Loucy (cell line): ENCODE data around the gene RPGRIP1L.

ENCODE experiments used
- H2AFZ ChIP-seq: fragments of 200-600 bp; sonication (generic); 2 replicates; pipeline ENCODE4 v1.6.0; 2016; ENCODE audit warnings: antibody characterized with exemption, mild to moderate bottlenecking, low read length, moderate library complexity
- H3F3A ChIP-seq: fragments of 200-600 bp; 2 replicates; pipeline ENCODE4 v1.6.0; 2016; ENCODE audit warnings: antibody characterized with exemption, low read depth, mild to moderate bottlenecking
- H3K27me3 ChIP-seq: fragments of 200-600 bp; sonication (generic); 2 replicates; pipeline ENCODE4 v1.6.1; 2014; ENCODE audit warnings: low read length, mild to moderate bottlenecking; ENCODE audit not compliant: insufficient read depth, poor library complexity, severe bottlenecking
- H3K36me3 ChIP-seq: fragments of 200-600 bp; sonication (generic); 2 replicates; pipeline ENCODE4 v1.6.1; 2016; ENCODE audit warnings: low read length; ENCODE audit not compliant: insufficient read depth
- H3K4me1 ChIP-seq: fragments of 200-600 bp; sonication (generic); 2 replicates; pipeline ENCODE4 v1.5.1; 2014; ENCODE audit warnings: low read length, mild to moderate bottlenecking; ENCODE audit not compliant: insufficient read depth, poor library complexity, severe bottlenecking
- H3K4me2 ChIP-seq: fragments of 200-600 bp; sonication (generic); 2 replicates; pipeline ENCODE4 v1.6.0; 2014; ENCODE audit warnings: antibody characterized with exemption, low read length, low read depth, mild to moderate bottlenecking; ENCODE audit not compliant: poor library complexity, severe bottlenecking
- H3K4me3 ChIP-seq: fragments of 200-600 bp; sonication (generic); 2 replicates; pipeline ENCODE4 v1.5.1; 2014; ENCODE audit warnings: low read length, mild to moderate bottlenecking, mixed read lengths; ENCODE audit not compliant: poor library complexity, severe bottlenecking
- H3K79me2 ChIP-seq: fragments of 200-600 bp; sonication (generic); 2 replicates; pipeline ENCODE4 v1.6.1; 2014; ENCODE audit warnings: low read length; ENCODE audit not compliant: insufficient read depth
- H3K9ac ChIP-seq: fragments of 200-600 bp; sonication (generic); 2 replicates; pipeline ENCODE4 v1.6.0; 2014; ENCODE audit warnings: mild to moderate bottlenecking, low read depth, low read length, moderate library complexity; ENCODE audit not compliant: poor library complexity, severe bottlenecking
- H3K9me2 ChIP-seq: fragments of 200-600 bp; sonication (generic); replicated peaks from 2 replicates; pipeline ENCODE4 v1.6.1; 2016; ENCODE audit warnings: low read depth, low read length, mixed read lengths
- H3K9me3 ChIP-seq: fragments of 200-600 bp; sonication (generic); 2 replicates; pipeline ENCODE4 v1.6.1; 2014; ENCODE audit warnings: mild to moderate bottlenecking, antibody characterized with exemption, low read length, low read depth; ENCODE audit not compliant: insufficient read depth
- H4K20me1 ChIP-seq: fragments of 200-600 bp; sonication (generic); 2 replicates; pipeline ENCODE4 v1.6.0; 2014; ENCODE audit warnings: antibody characterized with exemption, low read length, mild to moderate bottlenecking; ENCODE audit not compliant: insufficient read depth, poor library complexity, severe bottlenecking
- EZH2phosphoT487 ChIP-seq: fragments of 200-600 bp; IDR thresholded peaks from 2 replicates; pipeline ENCODE4 v1.6.1; 2018; ENCODE audit warnings: antibody characterized with exemption, mild to moderate bottlenecking, moderate library complexity, borderline replicate concordance
- TF ChIP-seq, protein P1 (sequence below): fragments of 200-600 bp; sonication (generic); conservative IDR thresholded peaks from 2 replicates; pipeline ENCODE4 v1.5.1; 2014; ENCODE audit warnings: mild to moderate bottlenecking, antibody characterized with exemption, low read length

Gene RPGRIP1L

DNA sequence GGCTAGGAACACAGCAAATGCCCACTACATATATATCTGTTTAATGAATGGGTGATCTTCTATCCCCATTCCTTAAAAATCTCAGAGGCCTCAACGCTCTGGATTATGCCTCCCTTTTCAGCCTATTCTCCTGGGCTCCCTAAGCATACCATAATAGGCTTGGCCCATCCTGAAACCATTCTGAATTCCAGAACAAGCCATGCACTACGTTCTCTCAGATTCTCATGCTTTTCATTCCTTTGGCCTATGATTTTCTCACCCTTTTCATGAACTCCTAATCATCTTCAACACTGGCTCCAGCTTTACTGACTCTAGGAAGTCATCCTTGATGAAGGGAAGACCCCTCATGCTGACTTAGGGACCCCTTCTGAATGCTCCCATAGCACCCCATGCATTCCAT is 71.1 kb downstream of the RPGRIP1L start:
- no peak overlapping the region for H3K9ac ChIP-seq
- TF ChIP-seq EZH2phosphoT487 = no peak
- TF ChIP-seq, protein P1, sequence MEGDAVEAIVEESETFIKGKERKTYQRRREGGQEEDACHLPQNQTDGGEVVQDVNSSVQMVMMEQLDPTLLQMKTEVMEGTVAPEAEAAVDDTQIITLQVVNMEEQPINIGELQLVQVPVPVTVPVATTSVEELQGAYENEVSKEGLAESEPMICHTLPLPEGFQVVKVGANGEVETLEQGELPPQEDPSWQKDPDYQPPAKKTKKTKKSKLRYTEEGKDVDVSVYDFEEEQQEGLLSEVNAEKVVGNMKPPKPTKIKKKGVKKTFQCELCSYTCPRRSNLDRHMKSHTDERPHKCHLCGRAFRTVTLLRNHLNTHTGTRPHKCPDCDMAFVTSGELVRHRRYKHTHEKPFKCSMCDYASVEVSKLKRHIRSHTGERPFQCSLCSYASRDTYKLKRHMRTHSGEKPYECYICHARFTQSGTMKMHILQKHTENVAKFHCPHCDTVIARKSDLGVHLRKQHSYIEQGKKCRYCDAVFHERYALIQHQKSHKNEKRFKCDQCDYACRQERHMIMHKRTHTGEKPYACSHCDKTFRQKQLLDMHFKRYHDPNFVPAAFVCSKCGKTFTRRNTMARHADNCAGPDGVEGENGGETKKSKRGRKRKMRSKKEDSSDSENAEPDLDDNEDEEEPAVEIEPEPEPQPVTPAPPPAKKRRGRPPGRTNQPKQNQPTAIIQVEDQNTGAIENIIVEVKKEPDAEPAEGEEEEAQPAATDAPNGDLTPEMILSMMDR = no peak
- no peak overlapping the region for H3K4me2 ChIP-seq

DNA sequence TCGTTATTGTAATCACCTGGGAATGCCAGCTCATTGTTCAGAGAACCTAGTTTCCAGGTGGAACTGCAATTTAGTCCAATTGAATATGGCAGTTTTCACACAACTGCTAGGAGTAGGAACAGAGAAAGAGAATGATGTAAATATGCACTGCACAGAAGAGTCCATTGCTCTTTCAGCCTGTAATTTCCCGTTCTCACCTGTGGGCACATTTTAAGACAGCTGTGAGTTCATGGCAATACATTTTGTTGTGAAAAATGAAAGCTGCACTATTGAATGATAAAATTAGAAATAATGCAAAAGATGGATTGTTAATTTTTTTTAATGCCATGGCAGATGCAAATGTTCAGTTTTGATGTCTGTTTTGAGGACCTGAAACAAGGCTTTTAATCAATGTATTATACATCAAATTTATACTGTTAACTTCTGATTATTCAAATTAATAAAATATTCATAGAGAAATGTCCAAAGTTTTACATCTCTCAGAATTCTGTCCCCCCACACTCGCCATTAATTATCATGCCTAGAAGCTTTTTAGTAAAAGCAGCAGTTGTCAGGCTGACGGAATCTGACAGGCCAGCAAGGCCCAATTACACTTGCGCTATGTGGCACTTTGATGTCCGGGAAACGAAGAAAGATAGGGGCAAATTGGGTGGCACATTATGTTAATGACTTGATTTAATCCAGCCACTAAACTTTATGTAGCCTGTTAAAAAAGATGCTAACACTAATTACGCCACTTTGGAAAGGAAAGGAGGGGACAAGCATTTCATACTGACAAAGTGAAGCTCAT is 72.2 kb downstream of the RPGRIP1L start:
- no peaks in the 10 kb centered on the region for H3K79me2 ChIP-seq
- TF ChIP-seq EZH2phosphoT487 = no peak
- TF ChIP-seq, protein P1 = peak; percentile 19; the same call in 1 of the 2 replicates

More for the DNA sequence above, 71.1 kb downstream of the RPGRIP1L start:
- Histone ChIP-seq H3F3A (no peaks in the 10 kb centered on the region), H3K36me3 (no peaks in the 10 kb centered on the region), H3K9me3 (no peaks in the 10 kb centered on the region), H3K27me3 (no peaks in the 10 kb centered on the region), H2AFZ (no peak overlapping the region), H3K79me2 (no peaks in the 10 kb centered on the region), H3K4me3 (no peak overlapping the region), H3K9me2 (no peaks in the 10 kb centered on the region), H4K20me1 (no peaks in the 10 kb centered on the region), H3K4me1 (no peaks in the 10 kb centered on the region)

DNA sequence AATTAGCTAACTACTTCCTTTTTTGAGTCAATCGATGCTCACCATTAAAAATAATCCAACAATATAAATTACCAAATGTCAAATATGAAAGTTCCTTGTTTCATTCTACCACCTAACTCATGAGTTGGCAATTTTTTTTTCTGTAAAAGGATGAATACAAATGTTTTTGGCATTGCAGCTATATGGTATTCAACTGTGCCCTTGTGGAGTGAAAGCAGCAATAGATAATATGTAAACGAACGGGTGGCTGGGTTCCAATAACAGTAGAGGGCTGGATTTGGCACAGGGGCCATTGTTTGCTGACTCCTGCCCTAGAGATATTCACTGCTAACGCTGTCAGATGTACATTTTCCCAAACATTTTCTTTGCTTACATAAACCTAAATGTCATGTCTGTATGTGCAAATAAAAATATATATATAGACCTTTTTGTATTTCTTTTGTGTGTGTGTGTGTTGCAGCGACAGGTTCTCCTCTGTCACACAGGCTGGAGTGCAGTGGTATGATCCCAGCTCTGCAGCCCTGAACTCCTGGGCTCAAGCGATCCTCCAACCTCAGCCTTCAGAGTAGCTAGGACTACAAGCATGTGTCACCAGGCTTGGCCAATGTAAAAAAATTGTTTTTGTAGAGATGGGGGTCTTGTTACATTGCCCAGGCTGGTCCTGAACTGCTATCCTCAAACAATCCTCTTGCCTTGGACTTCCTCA is 73.9 kb downstream of the RPGRIP1L start:
- Histone ChIP-seq H3K4me2 (no peak overlapping the region), H3K4me3 (no peak overlapping the region)

More for the DNA sequence above, 72.2 kb downstream of the RPGRIP1L start:
- Histone ChIP-seq H3K4me3 (no peak overlapping the region), H3K27me3 (no peaks in the 10 kb centered on the region), H3K4me2 (no peak overlapping the region), H3K9me2 (no peaks in the 10 kb centered on the region), H3K4me1 (no peaks in the 10 kb centered on the region), H3K36me3 (no peaks in the 10 kb centered on the region), H2AFZ (no peak overlapping the region), H3K9me3 (no peaks in the 10 kb centered on the region), H4K20me1 (no peaks in the 10 kb centered on the region), H3K9ac (no peak overlapping the region), H3F3A (no peaks in the 10 kb centered on the region)

More for the DNA sequence above, 73.9 kb downstream of the RPGRIP1L start:
- Histone ChIP-seq H3K9me3 (no peaks in the 10 kb centered on the region), H3K27me3 (no peaks in the 10 kb centered on the region), H3K9me2 (no peaks in the 10 kb centered on the region), H4K20me1 (no peaks in the 10 kb centered on the region), H3K4me1 (no peaks in the 10 kb centered on the region), H3F3A (no peaks in the 10 kb centered on the region), H3K9ac (no peak overlapping the region), H3K36me3 (no peaks in the 10 kb centered on the region), H2AFZ (no peak overlapping the region), H3K79me2 (no peaks in the 10 kb centered on the region)
- TF ChIP-seq, protein P1 = no peak
- TF ChIP-seq EZH2phosphoT487 = no peak
